Lung (tissue), 12 donors: Measurements from ENCODE around the gene NSD2. TPM values are rescaled to one million over a fixed set of nuclear protein-coding genes. Genes with fewer than 3 reads are reported as not detected.

Experiments used
- ATAC-seq: fragments of 200-7000 bp; cut with Tn5 transposase; one replicate; pipeline ENCODE4 v1.9.1; 2020; ENCODE audit warnings: moderate number of reproducible peaks; ENCODE audit not compliant: insufficient read depth, low FRiP score
- DNase-seq, 3 donors: peaks; one replicate each; pipeline ENCODE4 v3.0.0-alpha.2; 2013 to 2017
- H3K27ac ChIP-seq, 2 donors: one replicate each; pipeline ENCODE4 v1.5.1; 2013; ENCODE audit warnings: mild to moderate bottlenecking in 2 of 2, moderate library complexity in 2 of 2, control low read depth in 1 of 2, inconsistent platforms in 1 of 2, low read depth in 1 of 2, low read length in 1 of 2
- H3K27me3 ChIP-seq, 3 donors: one replicate each; pipeline ENCODE4 v1.5.1; 2013; ENCODE audit warnings: low read length in 2 of 3; ENCODE audit not compliant: control insufficient read depth in 3 of 3, insufficient read depth in 3 of 3
- H3K36me3 ChIP-seq, 4 donors: one replicate each; pipeline ENCODE4 v1.5.1; 2013; ENCODE audit warnings: low read length in 4 of 4, mild to moderate bottlenecking in 1 of 4, moderate library complexity in 1 of 4; ENCODE audit not compliant: control insufficient read depth in 4 of 4, insufficient read depth in 4 of 4
- H3K4me1 ChIP-seq, 5 donors: one replicate each; pipeline ENCODE4 v1.5.1; 2013; ENCODE audit warnings: low read length in 5 of 5, mild to moderate bottlenecking in 2 of 5, moderate library complexity in 1 of 5; ENCODE audit not compliant: control insufficient read depth in 5 of 5, insufficient read depth in 5 of 5
- H3K4me3 ChIP-seq: one replicate; pipeline ENCODE4 v1.5.1; 2013; ENCODE audit warnings: mild to moderate bottlenecking, control low read depth, moderate library complexity
- H3K9ac ChIP-seq, 2 donors: one replicate each; pipeline ENCODE4 v1.5.1; 2013; ENCODE audit warnings: low read length in 2 of 2, control low read depth in 1 of 2; ENCODE audit not compliant: insufficient read depth in 1 of 2
- H3K9me3 ChIP-seq, 4 donors: one replicate each; pipeline ENCODE4 v1.5.1; 2013; ENCODE audit warnings: low read length in 3 of 4, mild to moderate bottlenecking in 1 of 4, moderate library complexity in 1 of 4; ENCODE audit not compliant: control insufficient read depth in 4 of 4, insufficient read depth in 3 of 4
- WGBS, 2 donors: extraction: QIAGEN DNeasy Blood & Tissue Kit; methylation state at CpG; one replicate each; pipeline ENCODE4 v1.1.7; 2013; 5-methylcytosine and 5-hydroxymethylcytosine counted together
- polyA plus RNA-seq, 2 donors: library from polyadenylated mRNA; stranded (reverse); fragments of 200-250 nt; gene quantifications; one replicate each; pipeline ENCODE4 v1.2.1, GENCODE V29; 2013
- total RNA-seq, 2 donors: library from RNA; depleted of rRNA in 1 of 2; stranded (reverse); fragments of >200 nt in 1 of 2; gene quantifications; one replicate each; pipeline ENCODE4 v1.2.1, GENCODE V29; 2014 to 2021
- TF ChIP-seq, protein P1 (sequence below): IDR thresholded peaks from 2 replicates; pipeline ENCODE4 v1.5.1; 2012; ENCODE audit warnings: mild to moderate bottlenecking; ENCODE audit errors: control extremely low read depth, extremely low read depth
- donor health status: control.
- donor health status: control.
- donor health status: Bipolar disorder and iron deficiency.
- donor health status: healthy.
- donor health status: DM: yes; HTN: yes; CAD: no.

The NSD2 gene
- total and polyA plus RNA-seq, 4 donors: 12.7 to 66.2 (median 28.3) TPM

DNA sequence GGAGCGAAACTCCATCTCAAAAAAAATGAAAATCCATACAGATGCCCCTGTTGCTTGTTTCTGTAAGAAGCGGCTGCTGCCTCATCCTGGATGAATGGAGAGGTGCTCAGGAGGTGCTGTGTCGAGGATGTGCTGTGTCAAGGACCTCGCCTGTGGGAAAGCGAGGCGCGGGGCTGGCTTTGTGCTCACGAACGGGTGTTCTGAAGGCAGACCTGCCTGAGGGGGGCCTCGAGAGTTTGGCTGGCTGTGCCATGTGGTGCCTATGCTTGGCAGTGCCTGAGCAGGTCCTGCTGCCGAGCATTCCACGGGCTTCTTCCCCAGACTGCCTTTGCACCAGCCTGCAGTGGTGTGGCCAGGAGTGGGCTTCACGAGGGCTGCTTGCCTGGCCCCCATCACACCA, 61.5 kb downstream of the NSD2 start:
- ATAC-seq (no peak), DNase-seq (no peak)
- no peaks in the 10 kb centered on the region for H3K4me1 ChIP-seq
- H3K27me3 ChIP-seq: no peaks in the 10 kb centered on the region
- 97% methylated on average over 13 of the region's 13 CpGs for WGBS, 2 donors
- no peak overlapping the region for H3K4me3 ChIP-seq
- TF ChIP-seq, protein P1, sequence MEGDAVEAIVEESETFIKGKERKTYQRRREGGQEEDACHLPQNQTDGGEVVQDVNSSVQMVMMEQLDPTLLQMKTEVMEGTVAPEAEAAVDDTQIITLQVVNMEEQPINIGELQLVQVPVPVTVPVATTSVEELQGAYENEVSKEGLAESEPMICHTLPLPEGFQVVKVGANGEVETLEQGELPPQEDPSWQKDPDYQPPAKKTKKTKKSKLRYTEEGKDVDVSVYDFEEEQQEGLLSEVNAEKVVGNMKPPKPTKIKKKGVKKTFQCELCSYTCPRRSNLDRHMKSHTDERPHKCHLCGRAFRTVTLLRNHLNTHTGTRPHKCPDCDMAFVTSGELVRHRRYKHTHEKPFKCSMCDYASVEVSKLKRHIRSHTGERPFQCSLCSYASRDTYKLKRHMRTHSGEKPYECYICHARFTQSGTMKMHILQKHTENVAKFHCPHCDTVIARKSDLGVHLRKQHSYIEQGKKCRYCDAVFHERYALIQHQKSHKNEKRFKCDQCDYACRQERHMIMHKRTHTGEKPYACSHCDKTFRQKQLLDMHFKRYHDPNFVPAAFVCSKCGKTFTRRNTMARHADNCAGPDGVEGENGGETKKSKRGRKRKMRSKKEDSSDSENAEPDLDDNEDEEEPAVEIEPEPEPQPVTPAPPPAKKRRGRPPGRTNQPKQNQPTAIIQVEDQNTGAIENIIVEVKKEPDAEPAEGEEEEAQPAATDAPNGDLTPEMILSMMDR: no peak
- no peaks in the 10 kb centered on the region for H3K9me3 ChIP-seq
- peaks cover 0 to 23% (median 21%) of the 10 kb centered on the region in 4 donors for H3K36me3 ChIP-seq
- H3K9ac ChIP-seq: no peak overlapping the region
- H3K27ac ChIP-seq: no peak overlapping the region

DNA sequence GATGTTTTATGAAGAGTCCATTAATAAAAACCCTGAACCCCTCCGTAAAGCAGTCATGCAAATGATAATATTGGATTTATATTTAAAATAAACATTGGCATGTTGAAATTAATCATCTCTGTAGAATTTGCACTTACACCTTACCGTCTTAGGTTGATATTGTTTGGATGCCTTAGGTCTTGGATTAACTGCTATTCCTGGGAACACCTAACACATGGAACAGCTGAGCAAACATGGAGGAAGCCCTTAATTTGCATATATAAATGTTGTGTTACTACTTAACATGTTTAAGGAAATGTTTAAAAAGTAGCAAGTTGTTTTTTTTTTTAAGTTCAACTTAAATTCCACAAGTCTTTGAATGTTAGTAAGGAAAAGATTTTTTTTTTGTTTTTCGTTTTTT, 62.5 kb downstream of the NSD2 start:
- DNase-seq: no peak
- Histone ChIP-seq H3K9me3 (no peaks in the 10 kb centered on the region), H3K4me3 (no peak overlapping the region), H3K9ac (no peak overlapping the region), H3K4me1 (no peaks in the 10 kb centered on the region), H3K27ac (no peak overlapping the region), H3K27me3 (no peaks in the 10 kb centered on the region), H3K36me3 (peaks cover 0 to 26% (median 21%) of the 10 kb centered on the region in 4 donors)
- no peak for ATAC-seq
- TF ChIP-seq, protein P1: no peak
- 84 to 95% methylated on average over 3 of the region's 3 CpGs for WGBS, 2 donors

DNA sequence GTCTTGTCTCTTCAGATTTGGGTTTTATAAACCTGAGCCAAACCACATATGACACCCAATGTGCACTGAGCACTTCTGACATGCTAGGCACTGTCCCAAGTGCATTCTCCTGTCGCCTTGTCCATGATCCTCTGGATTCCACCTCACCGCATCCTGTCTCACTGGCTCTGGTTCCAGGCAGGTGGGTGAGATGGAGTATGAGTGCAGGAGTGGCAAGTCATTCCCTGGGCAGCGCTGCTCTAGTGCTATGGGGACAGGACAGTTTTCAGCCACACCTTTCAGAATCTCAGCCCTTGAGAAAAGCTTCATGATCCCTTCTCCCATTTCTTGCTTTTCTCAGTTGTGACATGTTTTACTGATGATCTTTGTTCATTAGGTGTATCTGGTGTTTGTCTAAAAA, 66.4 kb downstream of the NSD2 start:
- Histone ChIP-seq H3K27ac (no peak overlapping the region), H3K4me3 (no peak overlapping the region), H3K36me3 (peaks cover 0 to 24% (median 23%) of the 10 kb centered on the region in 4 donors), H3K9ac (no peak overlapping the region), H3K9me3 (no peaks in the 10 kb centered on the region), H3K27me3 (no peaks in the 10 kb centered on the region), H3K4me1 (peaks cover 0 to 3% (median 0%) of the 10 kb centered on the region in 5 donors)
- ATAC-seq: no peak
- no peak for DNase-seq
- whole genome bisulfite sequencing, 2 donors: 96 to 97% methylated on average over 3 of the region's 3 CpGs
- TF ChIP-seq, protein P1: no peak

DNA sequence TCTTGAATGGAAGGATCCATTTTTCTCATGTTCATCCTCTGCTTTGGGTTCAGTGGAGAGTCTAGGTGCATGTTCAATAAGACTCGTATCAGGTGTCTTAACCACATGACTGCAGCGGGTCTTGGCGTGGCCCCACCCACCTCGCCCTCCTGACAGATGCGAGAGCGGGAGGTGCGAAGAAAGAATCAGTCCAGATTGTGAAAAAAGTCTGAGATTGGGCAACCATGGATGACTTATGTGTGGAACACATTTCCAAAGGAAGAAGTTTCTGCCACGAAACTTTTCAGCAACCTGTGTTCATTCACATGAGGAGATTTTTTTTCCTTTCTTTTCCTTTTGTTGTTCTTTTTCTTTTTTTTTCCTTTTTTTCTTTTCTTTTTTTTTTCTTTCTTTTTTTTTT, 66.8 kb downstream of the NSD2 start:
- Histone ChIP-seq H3K4me1 (peaks cover 0 to 3% (median 0%) of the 10 kb centered on the region in 5 donors), H3K36me3 (peaks cover 0 to 28% (median 23%) of the 10 kb centered on the region in 4 donors), H3K27ac (no peak overlapping the region), H3K4me3 (no peak overlapping the region), H3K9ac (no peak overlapping the region), H3K27me3 (no peaks in the 10 kb centered on the region), H3K9me3 (no peaks in the 10 kb centered on the region)
- DNase-seq: no peak
- TF ChIP-seq, protein P1: no peak
- WGBS, 2 donors: 67 to 90% methylated on average over 8 of the region's 8 CpGs
- ATAC-seq: no peak
